Stimulated activated CD4-positive, alpha-beta T cell treated with anti-CD3 and anti-CD28 coated beads, Interleukin-12 subunit alpha, Interleukin-12 subunit beta, amount 100 ng/mL, for 24 hours (primary cell): ENCODE measurements around the gene CLTB.
A peak's percentile ranks its signal among the peaks of the same experiment; 100 is the strongest.
"Not testable (repeated sequence)": the region's sequence is repeated elsewhere in the genome, so short reads cannot be mapped to it uniquely, and the experiment has no call there.

Experiments
- DNase-seq, 2 experiments: peaks; one replicate each; pipeline ENCODE4 v3.0.0-alpha.2; 2020; ENCODE audit warnings: low read depth in 2 of 2

CLTB gene

GRCh38 chr5:176415952-176416924, at the start of gene CLTB:
CLTB (minus strand) TSS chr5:176416539; CDS start chr5:176416363, 176 bp downstream.
- peak; percentile 77 to 85 for DNase-seq

- no peak for DNase-seq
Measured at GRCh38 chr5:176463113-176463764, 46.9 kb upstream of the CLTB start.

GRCh38 chr5:176461349-176461748, 45.0 kb upstream of the CLTB start:
- DNase-seq, result no peak

- no peak for DNase-seq
Measured at GRCh38 chr5:176458904-176459561, 42.7 kb upstream of the CLTB start.

- DNase-seq, result no peak
Measured at GRCh38 chr5:176454724-176455394, 38.5 kb upstream of the CLTB start.

GRCh38 chr5:176450077-176450476, 33.7 kb upstream of the CLTB start:
- DNase-seq, result no peak

GRCh38 chr5:176447978-176448608, 31.8 kb upstream of the CLTB start, which contains the start of gene FAF2:
FAF2 (plus strand) TSS chr5:176448385; CDS start chr5:176448408, 23 bp downstream.
- DNase-seq, result peak; percentile 96 to 99

- peak in 1 of 2 experiments; percentile 14 for DNase-seq
Measured at GRCh38 chr5:176447591-176447977, 31.2 kb upstream of the CLTB start.

- DNase-seq, result no peak
Measured at GRCh38 chr5:176446884-176447590, 30.7 kb upstream of the CLTB start.

GRCh38 chr5:176446028-176446665, 29.8 kb upstream of the CLTB start:
- DNase-seq, result no peak

- DNase-seq, result no peak
Measured at GRCh38 chr5:176444742-176445141, 28.4 kb upstream of the CLTB start.

- not testable (repeated sequence) for DNase-seq
Measured at GRCh38 chr5:176442911-176443310, 26.6 kb upstream of the CLTB start.

- no peak for DNase-seq
Measured at GRCh38 chr5:176441921-176442323, 25.6 kb upstream of the CLTB start.

GRCh38 chr5:176440927-176441706, 24.8 kb upstream of the CLTB start:
- no peak for DNase-seq

GRCh38 chr5:176438959-176439757, 22.8 kb upstream of the CLTB start:
- no peak for DNase-seq

GRCh38 chr5:176436656-176437055, 20.3 kb upstream of the CLTB start:
- DNase-seq, result no peak

- DNase-seq, result no peak
Measured at GRCh38 chr5:176432707-176433106, 16.4 kb upstream of the CLTB start.

- DNase-seq, result no peak
Measured at GRCh38 chr5:176429972-176430371, 13.6 kb upstream of the CLTB start.
